GM23248 (cell line): ENCODE results near the gene LRP2.

Experiments
- EZH2 ChIP-seq: fragments of 200-600 bp; sonication (generic); IDR thresholded peaks from 2 replicates; pipeline ENCODE4 v1.6.1; 2018; ENCODE audit warnings: antibody characterized with exemption, mild to moderate bottlenecking; ENCODE audit not compliant: insufficient read depth, poor library complexity, severe bottlenecking
- EZH2phosphoT487 ChIP-seq: fragments of 200-600 bp; sonication (generic); IDR thresholded peaks from 2 replicates; pipeline ENCODE4 v1.6.1; 2018; ENCODE audit warnings: antibody characterized with exemption, moderate library complexity, mild to moderate bottlenecking, low read depth; ENCODE audit not compliant: insufficient read depth

- TF ChIP-seq EZH2phosphoT487 (no peak), EZH2 (no peak)
Measured at GRCh38 chr2:169366066-169366465, 3.7 kb upstream of the LRP2 start.
